ENCODE data around the gene EPN1.

DNA sequence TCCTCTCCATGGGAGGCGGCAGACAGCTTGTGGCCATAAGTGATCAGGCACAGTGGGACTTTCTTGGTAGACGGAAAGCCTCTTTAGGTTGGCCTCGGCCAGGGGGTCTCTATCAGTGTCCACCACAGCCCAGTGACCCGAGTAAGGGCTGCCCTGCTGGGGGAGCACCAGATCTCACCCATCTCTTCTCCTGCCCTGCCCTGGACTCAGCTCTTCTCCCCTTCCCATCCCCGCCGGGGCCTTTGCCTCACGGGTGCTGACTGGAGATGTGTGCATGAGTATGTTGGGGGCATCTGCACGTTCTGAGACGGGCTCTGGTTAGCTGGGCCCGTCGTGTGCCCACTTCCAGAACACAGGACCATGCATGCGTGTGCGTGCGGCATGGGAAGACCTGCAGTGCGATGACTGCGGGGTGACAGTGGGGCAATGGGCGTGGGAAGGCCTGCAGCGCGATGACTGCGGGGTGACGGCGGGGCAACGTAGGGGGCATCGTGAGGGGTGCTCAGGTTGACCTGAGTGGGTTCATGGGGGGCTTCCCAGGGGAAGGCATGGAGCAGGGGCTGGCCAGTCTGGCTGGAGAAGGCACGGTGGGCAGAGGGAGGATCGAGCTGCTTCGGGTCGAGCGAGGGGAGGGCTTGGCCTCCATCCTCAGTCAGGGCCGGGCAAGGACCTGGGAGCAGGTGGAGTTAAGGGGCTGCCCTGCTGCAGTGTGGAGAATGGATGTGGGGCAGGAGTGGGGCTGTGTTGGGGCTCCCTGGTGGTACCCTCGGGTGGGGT, 15.9 kb downstream of the EPN1 start:
- TF ChIP-seq TAF1 (IDR thresholded peaks at IDR 0.05; ENCODE audit: low read depth) (no peak), CEBPB (IDR thresholded peaks at IDR 0.05) (no peak), ZBTB7A (IDR thresholded peaks at IDR 0.05; ENCODE audit: low read depth) (no peak), EP300 (IDR thresholded peaks at IDR 0.05; ENCODE audit: borderline replicate concordance) (no peak), CREB1 (IDR thresholded peaks at IDR 0.05; ENCODE audit: low read depth) (no peak), FOXM1 (IDR thresholded peaks at IDR 0.05; ENCODE audit: borderline replicate concordance, low read depth) (no peak), TEAD4 (IDR thresholded peaks at IDR 0.05) (no peak), YY1 (IDR thresholded peaks at IDR 0.05; ENCODE audit: low read depth) (no peak), NFIC (IDR thresholded peaks at IDR 0.05) (no peak), RAD21 (IDR thresholded peaks at IDR 0.05; ENCODE audit: low read depth) (no peak), EGR1 (IDR thresholded peaks at IDR 0.05) (no peak), TCF12 (IDR thresholded peaks at IDR 0.05; ENCODE audit: low read depth) (no peak)
- TF ChIP-seq, protein P1, sequence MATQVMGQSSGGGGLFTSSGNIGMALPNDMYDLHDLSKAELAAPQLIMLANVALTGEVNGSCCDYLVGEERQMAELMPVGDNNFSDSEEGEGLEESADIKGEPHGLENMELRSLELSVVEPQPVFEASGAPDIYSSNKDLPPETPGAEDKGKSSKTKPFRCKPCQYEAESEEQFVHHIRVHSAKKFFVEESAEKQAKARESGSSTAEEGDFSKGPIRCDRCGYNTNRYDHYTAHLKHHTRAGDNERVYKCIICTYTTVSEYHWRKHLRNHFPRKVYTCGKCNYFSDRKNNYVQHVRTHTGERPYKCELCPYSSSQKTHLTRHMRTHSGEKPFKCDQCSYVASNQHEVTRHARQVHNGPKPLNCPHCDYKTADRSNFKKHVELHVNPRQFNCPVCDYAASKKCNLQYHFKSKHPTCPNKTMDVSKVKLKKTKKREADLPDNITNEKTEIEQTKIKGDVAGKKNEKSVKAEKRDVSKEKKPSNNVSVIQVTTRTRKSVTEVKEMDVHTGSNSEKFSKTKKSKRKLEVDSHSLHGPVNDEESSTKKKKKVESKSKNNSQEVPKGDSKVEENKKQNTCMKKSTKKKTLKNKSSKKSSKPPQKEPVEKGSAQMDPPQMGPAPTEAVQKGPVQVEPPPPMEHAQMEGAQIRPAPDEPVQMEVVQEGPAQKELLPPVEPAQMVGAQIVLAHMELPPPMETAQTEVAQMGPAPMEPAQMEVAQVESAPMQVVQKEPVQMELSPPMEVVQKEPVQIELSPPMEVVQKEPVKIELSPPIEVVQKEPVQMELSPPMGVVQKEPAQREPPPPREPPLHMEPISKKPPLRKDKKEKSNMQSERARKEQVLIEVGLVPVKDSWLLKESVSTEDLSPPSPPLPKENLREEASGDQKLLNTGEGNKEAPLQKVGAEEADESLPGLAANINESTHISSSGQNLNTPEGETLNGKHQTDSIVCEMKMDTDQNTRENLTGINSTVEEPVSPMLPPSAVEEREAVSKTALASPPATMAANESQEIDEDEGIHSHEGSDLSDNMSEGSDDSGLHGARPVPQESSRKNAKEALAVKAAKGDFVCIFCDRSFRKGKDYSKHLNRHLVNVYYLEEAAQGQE (IDR thresholded peaks at IDR 0.05; ENCODE audit: low read depth): no peak
- TF ChIP-seq, protein P2, sequence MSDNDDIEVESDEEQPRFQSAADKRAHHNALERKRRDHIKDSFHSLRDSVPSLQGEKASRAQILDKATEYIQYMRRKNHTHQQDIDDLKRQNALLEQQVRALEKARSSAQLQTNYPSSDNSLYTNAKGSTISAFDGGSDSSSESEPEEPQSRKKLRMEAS (IDR thresholded peaks at IDR 0.05): no peak

Measured in Ishikawa (cell line).